ENCODE measurements around the gene DISP2. TPM values are rescaled to one million over a fixed set of nuclear protein-coding genes. Genes with fewer than 3 reads are reported as not detected.

Gene DISP2
- total and polyA plus RNA-seq, 4 donors, result under 0.01 to 0.23 (median under 0.01) TPM; not detected in 1

GRCh38 chr15:40363611-40364010 lies 5.6 kb downstream of the DISP2 start:
- Histone ChIP-seq H3K27me3 (ENCODE audit: control insufficient read depth in 4 of 4, insufficient read depth in 4 of 4, low read length in 3 of 4) (no peaks in the 10 kb centered on the region), H3K36me3 (ENCODE audit: control insufficient read depth in 4 of 4, insufficient read depth in 3 of 4, low read depth in 1 of 4, low read length in 3 of 4) (no peaks in the 10 kb centered on the region), H3K9ac (ENCODE audit: low read depth in 1 of 2, low read length in 2 of 2) (no peak overlapping the region), H3K27ac (ENCODE audit: low read depth in 1 of 2, low read length in 2 of 2) (no peak overlapping the region), H3K4me3 (ENCODE audit: low read depth in 1 of 3, low read length in 3 of 3) (no peak overlapping the region), H3K4me1 (ENCODE audit: control insufficient read depth in 4 of 4, insufficient read depth in 4 of 4, low read length in 3 of 4) (peaks cover 6 to 27% (median 15%) of the 10 kb centered on the region in 4 donors), H3K9me3 (ENCODE audit: control insufficient read depth in 4 of 4, low read length in 3 of 4) (no peaks in the 10 kb centered on the region)
- DNase-seq (ENCODE audit: low spot score), result no peak
- TF ChIP-seq REST (IDR thresholded peaks at IDR 0.05) (no peak), RAD21 (IDR thresholded peaks at IDR 0.05) (no peak), HNF4A (conservative IDR thresholded peaks at IDR 0.05) (no peak), NR2F2 (IDR thresholded peaks at IDR 0.05) (no peak), RXRA (IDR thresholded peaks at IDR 0.05) (no peak), ATF3 (IDR thresholded peaks at IDR 0.05) (no peak), GABPA (IDR thresholded peaks at IDR 0.05 in 1 of 2, conservative IDR thresholded peaks at IDR 0.05 in 1 of 2) (no peak), TAF1 (conservative IDR thresholded peaks at IDR 0.05) (no peak), FOXA2 (IDR thresholded peaks at IDR 0.05) (no peak), FOXA1 (IDR thresholded peaks at IDR 0.05) (no peak), SP1 (IDR thresholded peaks at IDR 0.05) (no peak), CTCF (IDR thresholded peaks at IDR 0.05; ENCODE audit: low read depth, low read length, missing input control) (no peak), HNF4G (IDR thresholded peaks at IDR 0.05) (no peak), MAX (IDR thresholded peaks at IDR 0.05) (no peak), JUND (IDR thresholded peaks at IDR 0.05) (no peak), ZBTB33 (IDR thresholded peaks at IDR 0.05) (no peak), EGR1 (IDR thresholded peaks at IDR 0.05; ENCODE audit: low read depth in 2 of 2) (no peak)
- 93% methylated on average over 8 of the region's 8 CpGs for WGBS

GRCh38 chr15:40364251-40364650 lies 6.2 kb downstream of the DISP2 start:
- H3K4me1 ChIP-seq (ENCODE audit: control insufficient read depth in 4 of 4, insufficient read depth in 4 of 4, low read length in 3 of 4), result peaks cover 6 to 24% (median 13%) of the 10 kb centered on the region in 4 donors
- no peak overlapping the region for H3K27ac ChIP-seq (ENCODE audit: low read depth in 1 of 2, low read length in 2 of 2)
- 87% methylated on average over 6 of the region's 6 CpGs for WGBS
- H3K9ac ChIP-seq (ENCODE audit: low read depth in 1 of 2, low read length in 2 of 2), result no peak overlapping the region
- H3K36me3 ChIP-seq (ENCODE audit: control insufficient read depth in 4 of 4, insufficient read depth in 3 of 4, low read depth in 1 of 4, low read length in 3 of 4), result no peaks in the 10 kb centered on the region
- H3K4me3 ChIP-seq (ENCODE audit: low read depth in 1 of 3, low read length in 3 of 3), result no peak overlapping the region
- no peak for DNase-seq (ENCODE audit: low spot score)
- H3K9me3 ChIP-seq (ENCODE audit: control insufficient read depth in 4 of 4, low read length in 3 of 4), result no peaks in the 10 kb centered on the region
- no peak for TF ChIP-seq GABPA (IDR thresholded peaks at IDR 0.05 in 1 of 2, conservative IDR thresholded peaks at IDR 0.05 in 1 of 2)
- TF ChIP-seq TAF1 (conservative IDR thresholded peaks at IDR 0.05), result no peak
- TF ChIP-seq HNF4A (conservative IDR thresholded peaks at IDR 0.05), result no peak
- no peaks in the 10 kb centered on the region for H3K27me3 ChIP-seq (ENCODE audit: control insufficient read depth in 4 of 4, insufficient read depth in 4 of 4, low read length in 3 of 4)

Measured in liver (tissue), 9 donors.